Choroid plexus epithelial cell (primary cell): ENCODE measurements around the gene ZSCAN16.
"Not testable (repeated sequence)": the region's sequence is repeated elsewhere in the genome, so short reads cannot be mapped to it uniquely, and the experiment has no call there.

ENCODE experiments used
- DNase-seq: peaks from one replicate; pipeline ENCODE4 v3.0.0-alpha.2; 2010; ENCODE audit warnings: low read depth
- H3K4me3 ChIP-seq: 2 replicates; pipeline ENCODE4 v1.5.1; 2011; ENCODE audit warnings: low read depth, mild to moderate bottlenecking, control low read depth, low read length, moderate library complexity
- TF ChIP-seq, protein P1 (sequence below): conservative IDR thresholded peaks from 2 replicates; pipeline ENCODE4 v1.5.1; 2011; ENCODE audit warnings: low read depth, mild to moderate bottlenecking, control low read depth, inconsistent platforms, low read length, moderate library complexity

ZSCAN16 gene

DNA sequence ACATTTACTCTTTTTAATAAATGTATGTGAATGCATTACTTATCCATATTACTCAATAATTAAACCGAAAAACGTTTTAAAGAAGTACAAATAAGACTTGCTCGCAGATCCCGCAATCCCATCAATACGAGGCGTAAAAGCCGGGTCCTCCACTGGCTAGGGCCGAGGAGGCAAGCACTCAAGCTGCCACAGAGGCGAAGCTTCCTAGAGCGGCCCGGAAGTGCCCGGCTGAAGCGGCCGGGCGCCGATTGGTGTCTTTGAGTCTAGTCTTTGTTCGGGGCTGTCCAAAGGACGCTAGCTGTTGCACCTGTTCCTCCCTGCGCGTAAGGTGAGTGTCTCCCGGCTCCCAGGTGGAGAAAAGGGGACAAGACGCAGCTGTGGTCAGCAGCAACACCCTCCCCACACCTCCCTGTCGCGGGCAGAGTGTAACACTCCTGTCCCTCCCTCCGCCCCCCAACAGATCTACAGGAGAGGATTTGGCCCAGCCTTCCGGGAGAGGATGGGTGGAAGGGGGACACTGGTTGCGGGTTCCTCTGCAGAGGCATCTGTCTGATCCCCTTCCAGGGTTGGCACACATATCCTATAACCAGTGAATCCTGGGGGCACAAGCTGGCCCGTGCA is at the start of gene ZSCAN16:
Gene ZSCAN16, plus strand, starts transcription at position 260 of the 621 bp plus-strand sequence. CDS start 835 bp downstream, outside the sequence.
- H3K4me3 ChIP-seq: peak within 1 kb of the TSS; percentile 82
- TF ChIP-seq, protein P1, sequence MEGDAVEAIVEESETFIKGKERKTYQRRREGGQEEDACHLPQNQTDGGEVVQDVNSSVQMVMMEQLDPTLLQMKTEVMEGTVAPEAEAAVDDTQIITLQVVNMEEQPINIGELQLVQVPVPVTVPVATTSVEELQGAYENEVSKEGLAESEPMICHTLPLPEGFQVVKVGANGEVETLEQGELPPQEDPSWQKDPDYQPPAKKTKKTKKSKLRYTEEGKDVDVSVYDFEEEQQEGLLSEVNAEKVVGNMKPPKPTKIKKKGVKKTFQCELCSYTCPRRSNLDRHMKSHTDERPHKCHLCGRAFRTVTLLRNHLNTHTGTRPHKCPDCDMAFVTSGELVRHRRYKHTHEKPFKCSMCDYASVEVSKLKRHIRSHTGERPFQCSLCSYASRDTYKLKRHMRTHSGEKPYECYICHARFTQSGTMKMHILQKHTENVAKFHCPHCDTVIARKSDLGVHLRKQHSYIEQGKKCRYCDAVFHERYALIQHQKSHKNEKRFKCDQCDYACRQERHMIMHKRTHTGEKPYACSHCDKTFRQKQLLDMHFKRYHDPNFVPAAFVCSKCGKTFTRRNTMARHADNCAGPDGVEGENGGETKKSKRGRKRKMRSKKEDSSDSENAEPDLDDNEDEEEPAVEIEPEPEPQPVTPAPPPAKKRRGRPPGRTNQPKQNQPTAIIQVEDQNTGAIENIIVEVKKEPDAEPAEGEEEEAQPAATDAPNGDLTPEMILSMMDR: no peak
- peak; percentile 86 for DNase-seq

DNA sequence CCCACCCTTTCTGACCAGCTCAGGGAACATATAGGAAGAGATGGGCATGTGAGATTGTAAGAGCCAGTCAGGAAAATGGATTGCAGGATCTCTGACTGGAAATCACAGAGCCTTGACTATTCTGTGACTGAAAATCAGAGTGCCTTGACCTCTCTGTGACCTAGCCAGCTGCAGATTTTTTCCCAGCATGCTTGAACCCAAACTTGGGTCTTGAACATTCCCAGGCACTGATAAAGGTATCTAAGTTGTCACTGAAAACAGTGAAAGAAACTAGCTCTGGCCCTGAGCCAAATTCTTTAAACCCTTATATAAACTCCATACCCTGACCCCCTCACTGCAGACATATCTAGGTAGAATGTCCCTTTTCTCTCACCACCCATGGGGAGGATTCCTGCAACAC is 46.4 kb upstream of the ZSCAN16 start:
- TF ChIP-seq, protein P1: no peak
- DNase-seq: peak; percentile 2
- H3K4me3 ChIP-seq: no peak overlapping the region

DNA sequence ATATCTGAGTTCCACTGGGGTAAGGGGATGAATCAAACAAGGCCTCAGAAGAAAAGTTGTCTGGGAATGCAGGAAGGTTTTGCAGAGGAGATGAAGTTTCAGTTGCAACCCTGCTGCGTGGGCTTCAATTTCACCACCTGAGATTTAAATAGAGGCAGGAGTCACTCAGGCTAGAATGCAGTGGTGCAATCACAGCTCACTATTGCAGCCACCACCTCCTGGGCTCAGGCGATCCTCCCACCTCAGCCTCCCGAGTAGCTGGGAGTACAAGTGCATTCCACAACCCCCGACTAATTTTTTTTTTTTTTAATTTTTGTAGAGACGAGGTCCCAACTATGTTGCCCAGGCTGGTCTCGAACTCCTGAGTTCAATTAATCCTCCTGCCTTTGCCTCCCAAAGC is 45.6 kb upstream of the ZSCAN16 start:
- DNase-seq: no peak
- no peak overlapping the region for H3K4me3 ChIP-seq
- TF ChIP-seq, protein P1: no peak

DNA sequence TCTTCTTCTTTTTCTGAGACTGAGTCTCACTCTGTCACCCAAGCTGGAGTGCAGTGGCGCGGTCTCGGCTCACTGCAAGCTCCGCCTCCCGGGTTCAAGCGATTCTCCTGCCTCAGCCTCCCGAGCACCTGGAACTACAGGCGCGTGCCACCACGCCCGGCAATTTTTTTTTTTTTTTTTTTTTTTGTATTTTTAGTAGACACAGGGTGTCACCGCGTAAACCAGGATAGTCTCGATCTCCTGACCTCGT is 44.1 kb upstream of the ZSCAN16 start, which contains the start of gene ZNF165:
Gene ZNF165, plus strand, starts transcription at position 188 of the 250 bp plus-strand sequence. CDS start 4,913 bp downstream, outside the sequence.
- H3K4me3 ChIP-seq: peak within 1 kb of the TSS; percentile 91
- not testable (repeated sequence) for DNase-seq

DNA sequence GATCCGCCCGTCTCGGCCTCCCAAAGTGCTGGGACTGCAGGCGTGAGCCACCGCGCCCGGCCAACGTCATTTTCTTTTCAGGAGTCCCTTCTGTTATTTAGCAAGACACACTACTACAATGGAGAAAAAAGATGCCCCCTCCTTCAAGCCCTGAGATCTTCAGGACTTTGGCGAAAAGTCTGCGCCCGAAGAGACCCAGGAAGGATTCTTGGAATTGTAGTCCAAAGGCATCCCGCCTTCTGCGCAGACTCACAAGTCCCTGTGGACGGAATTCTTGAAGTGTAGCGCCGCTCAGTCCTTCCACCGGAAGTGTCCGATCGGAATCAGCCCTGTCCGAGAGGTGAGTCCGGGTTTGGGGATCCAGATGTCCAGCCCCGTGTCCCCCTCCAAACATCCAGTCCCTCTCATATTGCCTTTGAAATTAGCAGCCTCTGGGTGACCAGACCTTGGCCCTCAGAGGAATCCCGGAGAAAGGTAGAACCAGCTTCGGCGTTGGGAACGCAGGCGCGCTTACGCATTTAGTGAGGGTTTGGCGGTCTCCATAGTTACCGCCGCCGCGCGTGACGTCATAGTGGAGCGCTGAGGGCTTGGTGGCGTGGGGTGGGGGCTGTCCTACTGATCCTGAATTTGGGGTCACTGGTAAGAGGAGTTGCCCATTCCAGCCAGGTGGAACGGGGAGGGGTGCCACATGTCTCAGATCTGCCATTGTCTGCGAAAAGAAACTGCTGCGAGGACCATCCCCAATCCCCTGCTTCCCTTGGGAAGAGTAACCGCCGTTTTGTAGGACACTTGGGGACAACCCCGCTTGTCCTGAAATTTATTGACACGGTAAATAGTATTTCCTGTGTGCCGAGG is 43.6 kb upstream of the ZSCAN16 start:
- peak; percentile 99 for DNase-seq
- peak overlapping the region; percentile 91 for H3K4me3 ChIP-seq
- TF ChIP-seq, protein P1: no peak

DNA sequence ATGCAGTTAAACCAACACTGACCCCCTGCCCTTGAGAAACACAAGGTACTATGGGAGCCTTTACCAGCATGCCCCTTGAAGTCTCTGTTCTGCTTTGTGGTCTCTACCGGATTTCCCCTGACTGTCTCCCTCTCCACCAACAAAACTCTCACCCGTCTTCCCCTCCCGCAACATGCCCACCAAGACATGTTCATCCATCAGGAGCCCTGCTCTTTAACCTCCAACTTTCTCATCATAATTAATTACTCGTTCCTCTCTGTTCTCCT is 43.0 kb upstream of the ZSCAN16 start:
- TF ChIP-seq, protein P1: no peak
- H3K4me3 ChIP-seq: peak overlapping the region; percentile 91
- no peak for DNase-seq

DNA sequence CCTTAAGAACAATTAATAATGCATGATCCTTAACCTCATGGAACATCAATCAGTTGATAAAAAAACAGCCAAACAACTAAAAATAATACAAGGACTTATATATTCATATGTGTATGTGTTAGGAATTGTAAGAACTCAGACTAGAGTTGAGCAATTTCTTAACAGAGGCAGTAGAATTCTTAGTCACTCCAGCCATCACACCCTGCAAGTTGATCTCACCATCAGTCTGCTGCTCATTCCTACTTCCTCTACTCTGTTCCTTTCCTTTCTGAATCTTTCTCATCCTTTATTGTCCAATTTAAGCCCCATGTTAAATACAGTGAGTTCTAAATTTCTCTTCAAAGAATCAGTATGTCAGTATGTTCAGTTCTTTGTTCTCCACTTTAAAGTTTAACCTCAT is 41.5 kb upstream of the ZSCAN16 start:
- TF ChIP-seq, protein P1: no peak
- no peak overlapping the region for H3K4me3 ChIP-seq
- no peak for DNase-seq
